Activated CD8-positive, alpha-beta memory T cell treated with anti-CD3 and anti-CD28 coated beads for 4 hours (primary cell): ENCODE data around the gene MICAL2.
"Not testable (repeated sequence)": the region's sequence is repeated elsewhere in the genome, so short reads cannot be mapped to it uniquely, and the experiment has no call there.

Experiments
- DNase-seq, 2 donors: peaks; one replicate each; pipeline ENCODE4 v3.0.0-alpha.2; 2020; ENCODE audit warnings: low read depth in 2 of 2

MICAL2 gene

DNA sequence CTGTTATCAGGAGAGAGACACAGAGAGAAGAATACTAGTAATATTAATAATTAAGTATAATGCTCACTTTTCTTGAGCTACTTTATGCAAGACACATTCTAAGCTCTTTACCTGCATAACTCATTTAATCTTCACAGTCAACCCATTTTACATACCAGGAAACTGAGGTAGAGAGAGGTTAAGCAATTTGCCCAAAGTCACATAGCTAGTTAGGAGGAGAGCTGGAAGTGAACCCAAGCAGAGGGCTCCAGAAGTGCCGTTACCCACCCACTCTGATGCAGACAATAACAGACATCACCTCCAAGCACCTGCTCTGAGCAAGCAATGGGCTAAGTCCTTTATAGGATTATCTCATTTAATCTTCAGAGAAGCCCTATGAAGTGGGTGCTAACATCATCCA is 24.8 kb downstream of the MICAL2 start:
- no peak for DNase-seq

DNA sequence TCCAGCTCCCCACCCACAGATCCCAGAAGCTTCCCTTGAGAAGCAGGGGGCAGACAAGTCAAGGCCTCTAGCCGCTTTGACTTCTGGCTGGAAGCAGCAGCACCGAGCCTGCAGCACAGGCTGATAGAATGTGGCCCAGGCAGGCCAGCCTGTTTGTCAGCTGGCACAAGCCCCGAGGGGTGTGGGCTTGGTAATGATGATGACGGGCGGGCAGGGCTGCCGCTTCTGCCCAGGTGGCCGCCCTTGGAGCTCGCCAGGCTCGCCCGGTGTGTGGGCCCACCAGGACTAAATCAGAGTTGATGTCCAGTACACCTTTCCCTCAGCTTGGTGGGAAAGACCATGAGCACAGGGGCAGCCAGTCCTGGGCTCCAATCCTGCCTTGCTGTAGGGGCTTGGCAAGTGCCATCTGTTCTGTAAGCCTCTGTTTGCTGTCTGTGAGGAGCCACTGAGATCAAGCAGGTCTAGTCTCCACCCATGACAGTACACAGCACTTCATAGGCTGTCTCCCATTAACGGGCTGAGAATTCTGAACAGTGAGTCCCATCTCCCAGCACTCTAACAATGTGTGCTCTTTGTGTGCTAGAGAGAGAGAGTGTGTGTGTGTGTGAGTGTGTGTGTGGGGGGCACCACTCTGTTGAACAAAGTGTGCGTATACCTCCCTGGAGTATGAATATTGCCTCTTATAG is 26.8 kb downstream of the MICAL2 start:
- no peak for DNase-seq

DNA sequence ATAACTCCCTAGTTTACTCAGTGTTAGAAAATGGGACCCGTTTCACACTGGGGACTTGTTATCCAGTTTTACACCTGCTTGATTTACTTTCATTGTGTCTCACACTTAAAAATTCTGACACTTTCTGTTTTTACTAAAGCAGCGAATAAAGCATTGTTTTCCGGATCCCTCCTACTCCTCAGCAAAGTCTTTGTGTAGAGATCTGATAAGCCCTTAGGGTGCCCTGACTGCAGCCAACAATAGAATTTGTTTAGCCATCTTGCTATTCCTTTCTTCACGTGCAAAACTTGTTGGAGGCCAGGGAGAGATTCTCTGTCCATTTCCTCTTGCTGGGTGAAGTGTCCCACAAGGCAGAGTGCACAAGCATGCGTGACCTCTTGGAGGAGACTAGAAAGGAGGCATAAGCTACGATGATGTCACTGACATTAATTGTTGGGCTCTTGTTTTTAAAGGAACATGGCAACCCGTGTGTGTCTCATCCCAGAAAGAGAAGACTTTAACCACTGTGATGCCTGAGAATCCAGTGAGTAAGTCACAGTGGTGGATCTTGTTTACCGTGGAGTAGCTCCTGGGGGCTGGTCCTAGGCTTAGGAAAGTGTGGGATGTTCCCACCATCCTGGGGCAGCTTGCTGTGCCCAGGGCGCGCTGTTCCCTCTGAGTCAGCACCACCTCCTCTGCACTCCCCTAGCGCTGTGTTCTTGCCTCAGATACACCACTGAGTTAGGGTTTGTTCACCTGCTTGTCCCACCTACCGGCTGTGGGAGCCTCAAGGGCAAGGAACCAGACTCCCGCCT is 27.7 kb downstream of the MICAL2 start:
- DNase-seq, result no peak

DNA sequence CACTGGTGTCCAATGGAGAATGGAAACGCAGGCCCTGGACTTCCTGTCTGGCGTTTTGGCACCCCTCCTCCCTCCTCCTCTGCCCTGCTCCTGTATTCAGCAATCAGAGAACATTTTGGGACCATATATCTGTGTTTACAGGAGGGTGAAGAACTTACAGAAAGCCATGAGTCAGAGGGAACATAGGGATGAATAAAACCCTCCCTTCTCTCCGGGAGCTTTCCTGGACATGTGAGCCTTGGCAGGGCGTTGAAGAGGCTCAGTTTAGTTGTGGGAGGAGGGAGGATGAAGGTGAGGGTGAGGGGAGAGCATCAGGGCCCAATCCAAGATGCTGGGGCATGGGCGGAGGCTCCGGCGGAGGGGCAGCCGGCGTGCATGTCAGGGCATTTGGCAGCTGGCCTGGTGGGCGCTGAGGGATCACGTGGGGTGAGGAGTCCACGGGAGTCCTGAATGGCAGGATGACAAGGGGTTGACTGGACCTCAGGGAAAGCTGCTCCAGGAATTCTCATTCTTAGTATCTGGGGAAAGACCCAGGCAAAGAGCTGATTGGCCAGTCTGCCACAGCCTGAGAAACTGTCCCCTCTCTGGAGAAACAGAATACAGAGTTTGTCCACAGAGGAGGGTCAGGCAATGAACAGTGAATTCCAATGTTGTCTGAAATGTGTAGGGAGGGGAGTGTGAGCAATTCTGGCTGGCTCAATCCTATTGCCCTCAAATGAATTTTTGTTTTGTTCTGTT is 28.9 kb downstream of the MICAL2 start:
- DNase-seq, result no peak

DNA sequence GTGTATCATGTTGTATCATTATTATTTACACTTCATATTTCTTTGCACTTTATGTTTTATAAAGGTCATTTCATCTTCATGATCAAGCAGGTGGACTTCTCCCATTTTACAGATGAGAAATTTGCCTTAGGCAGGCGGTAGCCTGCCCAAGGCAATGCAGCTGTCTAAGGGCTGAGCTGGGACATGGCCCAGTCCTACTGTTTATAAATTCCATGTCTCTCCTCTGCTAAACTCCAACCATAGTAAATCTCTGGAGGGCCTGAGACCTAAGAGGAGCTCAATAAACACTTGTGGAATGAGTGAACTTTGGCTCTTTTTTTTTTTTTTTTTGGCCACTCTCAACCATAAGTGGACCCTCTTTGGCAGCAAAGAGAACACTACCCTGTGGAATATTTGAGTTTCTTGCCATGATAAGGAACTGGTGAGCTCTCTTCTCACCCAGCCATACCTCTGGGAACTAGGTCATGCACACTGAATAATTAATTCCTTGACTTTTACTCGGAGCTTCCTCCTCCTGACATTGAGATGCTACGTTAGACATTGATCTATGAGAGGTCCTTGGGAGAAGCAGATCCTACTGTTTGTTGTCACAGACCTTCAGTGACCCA is 29.9 kb downstream of the MICAL2 start:
- no peak for DNase-seq

DNA sequence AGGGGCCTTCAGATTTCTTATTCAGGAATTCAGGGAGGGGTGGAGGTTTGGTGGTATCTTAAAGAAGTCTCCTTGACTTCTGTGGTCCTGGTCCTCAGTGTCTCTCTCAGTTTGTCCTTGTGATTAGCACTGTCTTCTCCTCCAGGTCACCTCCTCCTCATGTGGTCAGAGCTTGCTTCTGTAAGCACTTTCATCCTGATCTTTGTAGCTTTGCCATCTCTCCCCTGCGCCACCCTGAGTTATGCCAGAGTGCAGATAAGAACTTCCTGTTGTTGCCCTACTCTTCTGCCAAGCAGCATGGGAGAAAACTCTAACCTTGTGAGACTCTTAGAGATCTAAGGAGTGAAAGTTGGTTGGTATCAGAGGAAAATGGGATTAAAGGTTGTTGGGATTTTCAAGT is 30.9 kb downstream of the MICAL2 start:
- DNase-seq, result no peak

DNA sequence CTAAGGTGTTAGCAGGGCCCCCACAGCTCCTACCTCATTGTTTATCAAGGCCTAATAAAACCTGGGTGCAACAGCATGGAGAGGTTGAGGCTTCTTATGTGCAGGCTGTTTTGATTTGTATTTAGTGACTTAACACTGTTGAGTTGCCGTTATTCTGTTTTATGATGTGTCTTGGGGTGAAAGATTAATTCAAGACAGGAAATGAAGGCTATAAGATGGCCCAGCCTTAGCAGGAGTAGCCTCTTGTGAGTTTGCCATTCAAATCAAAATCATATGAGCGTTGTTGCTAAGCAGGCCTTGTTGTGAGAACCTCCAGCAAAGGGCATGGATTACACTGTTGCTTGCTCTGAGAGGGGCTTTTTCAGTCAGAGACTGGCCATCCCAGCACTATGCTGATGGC is 31.8 kb downstream of the MICAL2 start:
- DNase-seq, result no peak

DNA sequence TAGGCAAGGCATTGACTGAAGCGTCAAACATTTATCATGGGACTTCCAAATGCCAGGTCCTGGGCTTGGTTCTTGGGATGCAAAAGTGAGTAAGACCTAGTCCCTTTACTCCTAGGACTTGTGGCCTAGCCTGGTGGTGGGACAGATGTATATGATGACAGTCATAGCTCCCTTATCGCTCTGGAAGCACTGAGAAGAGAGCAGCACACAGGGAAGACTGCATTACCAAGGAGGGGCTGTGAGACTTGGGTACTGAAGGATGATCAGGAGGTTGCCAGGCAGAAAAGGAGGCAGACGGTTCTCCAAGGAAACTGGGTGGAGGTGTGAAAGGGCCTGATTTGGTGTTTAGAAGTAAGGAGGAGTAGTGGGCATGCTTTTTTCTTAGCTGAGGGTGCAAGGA is 32.5 kb downstream of the MICAL2 start:
- no peak for DNase-seq

DNA sequence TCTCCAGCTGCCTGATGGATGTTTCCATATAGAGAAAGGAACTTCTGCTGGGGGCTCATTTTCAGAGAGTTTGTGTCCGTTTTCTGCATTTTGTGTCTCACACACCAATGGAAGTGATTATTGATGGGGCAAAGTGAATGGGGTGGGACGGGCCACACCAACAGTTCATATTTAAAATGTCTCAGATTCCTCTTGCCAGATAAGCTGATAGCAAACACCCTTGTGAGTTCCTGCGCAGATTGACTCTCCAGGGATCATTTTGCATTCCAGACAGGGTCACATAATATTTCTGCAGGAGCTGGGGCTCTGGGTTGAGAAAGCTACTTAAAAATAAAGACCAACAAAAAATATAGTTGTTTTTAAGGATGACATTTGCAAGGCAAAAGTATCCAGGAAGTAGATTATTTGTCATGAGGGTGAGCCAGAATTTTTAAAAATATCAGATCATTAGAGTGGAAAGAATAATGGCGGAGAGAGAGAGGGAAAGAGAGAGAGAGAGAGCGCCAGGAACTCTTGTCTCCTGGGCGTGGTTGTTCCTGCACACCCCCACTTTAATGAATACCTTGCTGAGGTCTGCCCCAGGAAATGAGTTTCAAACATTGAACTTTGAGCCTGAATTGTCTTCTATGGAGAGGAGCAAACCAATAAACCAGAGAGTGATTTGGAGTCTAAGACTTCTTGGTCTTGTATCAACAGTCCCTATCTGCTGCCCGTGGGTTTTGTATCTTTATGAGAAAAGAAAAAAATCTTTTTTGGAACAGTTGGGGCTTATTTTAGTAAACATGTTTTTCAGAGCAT is 33.3 kb downstream of the MICAL2 start:
- DNase-seq, result no peak

DNA sequence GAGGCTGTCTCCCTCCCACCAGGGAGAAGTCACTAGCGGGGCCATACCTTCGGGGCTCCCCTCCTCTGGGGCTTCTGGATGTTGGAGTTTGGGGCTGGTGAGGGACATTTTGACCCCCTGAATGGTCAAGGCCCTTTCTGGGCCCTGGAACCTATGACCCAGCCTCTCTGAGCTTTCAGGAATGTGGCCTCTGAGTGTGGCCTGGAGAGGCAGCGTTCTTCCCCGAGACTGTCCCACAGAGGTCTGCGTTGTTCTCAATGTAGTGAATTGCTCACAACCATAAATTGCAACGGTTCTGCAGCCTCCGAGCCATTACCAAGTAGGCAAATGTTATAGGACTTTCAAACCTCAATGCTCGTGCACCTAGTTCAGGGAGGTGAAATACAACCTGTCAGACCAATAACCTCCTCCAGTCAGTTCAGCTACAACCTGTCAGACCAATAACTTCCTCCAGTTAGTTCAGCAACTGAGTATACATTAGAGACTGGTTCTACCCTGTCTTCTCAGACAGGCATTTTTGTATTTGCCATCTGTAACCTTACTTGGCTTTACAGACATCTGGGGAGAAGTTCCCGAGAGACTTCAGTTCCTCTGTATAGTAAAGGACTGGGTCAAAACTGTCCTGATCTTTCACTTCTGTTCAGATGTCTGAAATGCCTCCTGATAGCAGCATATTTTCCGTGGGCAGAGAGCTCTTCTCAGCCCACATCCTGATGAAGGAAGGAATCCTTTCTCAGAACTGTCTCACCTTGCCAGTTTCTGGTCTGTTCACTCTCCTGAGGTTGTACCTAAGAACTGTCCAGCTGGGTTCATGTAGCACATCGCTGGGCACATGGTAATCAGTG is 34.2 kb downstream of the MICAL2 start:
- DNase-seq, result no peak

DNA sequence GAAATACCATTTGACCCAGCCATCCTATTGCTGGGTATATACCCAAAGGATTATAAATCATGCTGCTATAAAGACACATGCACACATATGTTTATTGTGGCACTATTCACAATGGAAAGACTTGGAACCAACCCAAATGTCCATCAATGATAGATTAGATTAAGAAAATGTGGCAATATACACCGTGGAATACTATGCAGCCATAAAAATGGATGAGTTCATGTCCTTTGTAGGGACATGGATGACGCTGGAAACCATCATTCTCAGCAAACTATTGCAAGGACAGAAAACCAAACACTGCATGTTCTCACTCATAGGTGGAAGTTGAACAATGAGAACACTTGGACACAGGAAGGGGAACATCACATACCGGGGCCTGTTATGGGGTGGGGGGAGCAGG is 36.3 kb downstream of the MICAL2 start:
- DNase-seq, result not testable (repeated sequence)

DNA sequence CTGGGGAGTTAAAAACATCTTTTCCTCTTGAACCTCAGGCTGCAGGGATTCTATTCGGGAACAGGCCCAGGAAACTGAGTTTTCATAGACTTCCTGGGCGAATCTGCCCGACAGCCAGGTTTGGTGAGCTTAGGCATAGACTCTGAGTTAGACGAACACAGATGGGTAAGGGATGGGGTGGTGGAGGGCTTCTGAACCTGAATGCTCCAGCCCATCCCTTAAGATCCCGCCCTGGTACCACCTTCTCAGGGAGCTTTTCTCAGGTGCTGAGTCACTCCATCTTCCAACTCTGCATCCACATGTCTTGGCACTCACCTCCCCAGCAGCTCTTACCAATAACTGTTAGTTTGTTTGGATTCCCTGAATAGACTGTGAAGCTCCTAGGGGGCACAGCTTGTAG is 37.4 kb downstream of the MICAL2 start:
- no peak for DNase-seq

DNA sequence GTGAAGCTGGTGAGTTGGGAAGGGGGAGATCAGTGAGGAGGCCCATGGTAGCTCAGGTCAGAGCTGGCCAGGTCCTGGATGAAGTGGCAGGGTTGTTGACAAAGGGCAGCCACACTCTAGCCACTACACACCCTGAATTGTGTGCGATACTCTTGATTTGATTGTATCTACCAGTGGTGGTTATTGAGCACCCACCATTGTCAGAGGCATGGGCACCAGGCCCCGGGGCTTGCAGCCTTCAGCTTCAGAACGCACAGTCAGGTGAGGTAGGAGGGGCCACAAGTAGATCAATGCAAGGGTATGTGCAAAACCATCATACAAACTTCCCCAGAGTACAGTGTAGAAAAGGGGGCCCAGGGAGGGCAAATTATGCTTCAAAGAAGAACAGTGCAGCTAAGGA is 38.1 kb downstream of the MICAL2 start:
- no peak for DNase-seq

DNA sequence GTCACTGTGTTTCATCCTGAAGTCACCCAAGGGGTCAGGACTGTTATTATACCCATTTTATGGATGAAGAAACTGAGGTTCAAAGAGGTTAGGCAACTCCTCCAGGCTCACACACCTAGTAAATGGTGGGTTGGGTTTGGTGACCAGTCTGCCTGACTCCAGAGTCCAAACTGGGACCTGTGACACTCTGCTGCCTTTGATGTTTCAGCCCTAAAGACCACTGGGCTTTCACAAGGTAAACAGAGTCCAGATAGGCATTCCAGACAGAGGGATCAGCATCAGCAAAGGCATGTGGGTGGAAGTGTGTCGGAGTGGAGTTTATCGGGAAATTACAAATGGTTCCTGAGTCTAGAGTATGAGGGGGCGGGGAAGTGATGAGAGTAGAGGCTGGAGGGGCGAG is 38.5 kb downstream of the MICAL2 start:
- no peak for DNase-seq

DNA sequence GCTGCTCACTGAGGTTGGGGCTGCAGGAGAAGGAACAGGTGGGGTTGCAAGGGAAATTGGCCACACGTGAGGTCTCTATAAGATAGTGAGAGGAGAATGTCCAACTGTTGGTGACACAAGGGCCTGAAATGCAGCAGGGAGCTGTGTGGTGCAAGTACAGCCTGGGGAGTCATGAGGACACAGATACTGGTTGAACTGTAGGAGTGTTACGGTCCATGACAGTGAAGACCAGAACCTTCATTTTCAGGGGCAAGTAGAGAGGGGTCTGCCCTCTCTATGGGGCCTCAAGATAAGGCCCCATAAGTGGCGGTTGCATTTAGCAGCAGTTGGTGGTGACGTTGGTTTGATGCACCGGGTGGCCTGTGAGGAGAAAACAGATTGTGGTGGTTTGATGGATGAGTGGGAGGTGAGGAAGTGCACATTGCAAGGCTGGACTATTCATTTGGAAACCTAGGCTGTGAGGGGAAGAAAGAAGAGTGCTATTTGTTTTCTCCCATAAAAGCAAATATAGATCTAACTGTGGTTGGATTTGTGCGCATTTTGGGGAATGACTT is 39.4 kb downstream of the MICAL2 start:
- no peak for DNase-seq

DNA sequence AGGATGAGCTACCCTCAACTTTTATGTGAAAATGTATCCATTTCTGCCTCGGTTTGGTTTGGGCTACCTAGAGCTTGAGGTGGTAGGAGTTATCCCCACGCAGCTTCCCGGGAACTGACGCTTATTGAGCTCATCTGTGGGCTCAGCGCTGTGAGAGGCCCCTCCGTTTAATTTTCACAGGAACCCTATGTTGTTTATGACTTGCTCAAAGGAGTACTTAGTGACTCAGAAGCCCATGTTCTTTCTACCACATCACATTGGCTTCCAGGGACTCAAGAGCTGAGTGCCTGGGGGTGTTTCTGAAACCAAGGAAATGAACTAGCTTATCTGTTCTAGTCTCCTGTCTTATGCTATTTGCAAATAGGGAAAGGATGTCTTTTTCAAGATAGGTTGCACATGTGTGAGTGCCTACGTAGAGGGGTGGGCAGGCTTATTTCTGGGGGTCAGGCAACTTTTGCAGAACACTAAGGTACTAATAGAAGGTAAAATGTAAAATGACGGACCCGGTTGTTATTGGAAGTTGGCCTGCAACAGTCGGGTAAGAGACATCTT is 40.5 kb downstream of the MICAL2 start:
- DNase-seq, result no peak

DNA sequence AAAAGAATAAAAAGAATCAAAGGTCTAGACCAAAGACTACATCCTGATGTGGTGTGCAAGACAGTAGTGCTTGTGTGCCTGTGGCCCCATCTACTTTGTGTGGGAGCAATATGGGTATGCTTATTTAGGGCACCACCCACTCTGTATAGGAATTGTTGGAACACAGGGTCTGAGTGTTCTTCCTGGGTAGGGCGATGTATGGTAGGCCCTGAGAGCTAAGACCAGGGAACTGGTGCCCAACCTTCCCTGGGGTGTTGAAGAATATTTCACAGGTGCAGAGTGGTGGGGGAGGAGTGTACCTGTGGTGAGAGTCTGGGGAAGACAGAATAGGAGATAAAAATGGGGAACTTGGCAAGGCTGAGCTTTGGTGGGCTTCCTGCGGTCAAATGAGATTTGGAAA is 41.9 kb downstream of the MICAL2 start:
- no peak for DNase-seq

DNA sequence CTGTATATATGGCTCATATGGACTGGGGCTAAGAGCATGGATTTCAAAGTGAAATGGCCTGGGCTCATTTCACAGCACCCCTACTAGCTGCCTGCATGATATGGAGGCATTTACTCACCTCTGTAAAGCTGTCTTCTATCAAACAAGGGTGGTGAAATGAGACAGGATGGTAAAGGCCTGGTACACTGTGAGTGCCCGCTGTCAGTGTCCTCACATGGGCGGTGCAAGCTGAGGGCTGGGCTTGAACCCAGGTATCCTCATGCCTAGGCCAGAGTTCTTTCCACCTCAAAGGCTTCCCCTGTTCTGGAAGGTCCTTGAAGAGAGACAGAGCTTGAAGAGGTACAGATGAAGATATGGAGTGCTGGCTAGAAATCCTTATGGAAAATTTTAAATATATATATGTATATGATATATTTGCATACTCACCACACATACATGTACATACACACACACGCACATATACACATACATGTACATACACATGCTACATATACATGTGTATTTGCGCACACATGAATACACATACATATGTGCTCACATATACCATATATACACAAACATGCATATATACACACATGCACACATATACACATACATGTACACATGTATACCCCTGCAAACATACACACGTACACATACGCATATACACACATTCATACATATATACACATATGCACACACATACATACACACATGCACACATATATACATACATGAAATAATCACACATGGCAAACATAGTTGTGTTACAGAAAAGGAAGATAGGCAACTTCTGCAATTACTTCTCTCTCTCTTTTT is 44.7 kb downstream of the MICAL2 start:
- DNase-seq, result no peak

DNA sequence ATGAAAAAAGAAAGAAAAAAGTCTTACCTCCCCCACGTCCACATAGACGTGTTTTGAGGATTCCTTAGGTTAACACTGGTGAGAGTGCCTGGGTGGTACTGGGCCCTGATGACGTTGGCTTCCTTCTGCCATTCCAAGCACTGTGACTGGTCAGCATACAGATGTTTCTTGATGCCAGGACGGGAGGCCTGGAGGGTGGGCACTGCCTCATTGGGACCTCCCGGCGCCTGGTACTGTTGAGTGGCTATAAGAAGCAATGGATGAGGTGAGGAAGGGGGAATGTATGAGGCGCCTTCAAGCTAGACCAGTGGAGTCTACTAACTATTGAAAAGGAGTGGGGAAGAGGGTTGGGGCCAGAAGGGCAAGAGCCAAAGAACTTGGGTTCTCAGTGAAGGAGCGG is 45.3 kb downstream of the MICAL2 start:
- DNase-seq, result no peak
